Left forelimb (tissue), 1 donor: ENCODE results near the gene FBXL12.
"Not testable (repeated sequence)": the region's sequence is repeated elsewhere in the genome, so short reads cannot be mapped to it uniquely, and the experiment has no call there.

Source experiments
- DNase-seq: peaks from one replicate; pipeline ENCODE4 v3.0.0-alpha.2; 2018; ENCODE audit warnings: low spot score

FBXL12 gene

DNA sequence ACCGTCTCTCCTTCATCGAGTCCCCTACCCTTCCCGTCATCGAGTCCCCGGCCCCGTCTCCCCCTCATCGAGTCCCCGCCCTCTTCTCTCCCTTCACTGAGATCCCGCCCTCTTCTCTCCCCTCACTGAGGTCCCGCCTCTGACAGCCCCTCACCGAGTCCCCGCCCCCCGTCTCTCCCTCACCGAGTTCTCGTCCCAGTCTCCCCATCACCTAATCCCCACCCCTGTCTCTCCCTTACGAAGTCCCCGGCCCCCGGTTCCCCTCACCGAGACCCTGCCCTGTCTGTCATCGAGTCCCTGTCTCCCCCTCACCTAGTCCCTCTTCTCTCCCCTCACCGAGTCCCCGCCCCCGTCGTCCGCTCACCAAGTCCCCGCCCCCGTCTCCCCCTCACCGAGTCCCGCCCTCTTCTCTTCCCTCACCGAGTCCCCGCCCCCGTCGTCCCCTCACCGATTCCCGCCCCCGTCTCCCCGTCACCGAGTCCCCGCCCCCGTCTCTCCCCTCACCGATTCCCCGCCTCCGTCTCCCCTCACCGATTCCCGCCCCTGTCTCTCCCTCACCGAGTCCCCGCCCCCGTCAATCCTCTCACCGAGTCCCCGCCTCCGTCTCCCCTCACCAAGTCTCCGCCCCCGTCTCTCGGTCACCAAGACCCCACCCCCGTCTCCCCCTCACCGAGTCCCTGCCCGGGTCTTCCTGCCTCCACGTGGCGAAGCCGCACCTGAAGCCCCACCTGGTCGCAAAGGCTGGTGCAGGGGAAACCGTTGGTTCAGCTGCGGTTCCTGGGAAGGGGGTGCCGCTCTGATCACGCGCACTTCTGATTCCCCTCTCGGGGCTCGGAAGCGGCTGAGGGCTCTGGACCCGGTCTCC, 26.4 kb downstream of the FBXL12 start:
- peak; percentile 98 for DNase-seq

DNA sequence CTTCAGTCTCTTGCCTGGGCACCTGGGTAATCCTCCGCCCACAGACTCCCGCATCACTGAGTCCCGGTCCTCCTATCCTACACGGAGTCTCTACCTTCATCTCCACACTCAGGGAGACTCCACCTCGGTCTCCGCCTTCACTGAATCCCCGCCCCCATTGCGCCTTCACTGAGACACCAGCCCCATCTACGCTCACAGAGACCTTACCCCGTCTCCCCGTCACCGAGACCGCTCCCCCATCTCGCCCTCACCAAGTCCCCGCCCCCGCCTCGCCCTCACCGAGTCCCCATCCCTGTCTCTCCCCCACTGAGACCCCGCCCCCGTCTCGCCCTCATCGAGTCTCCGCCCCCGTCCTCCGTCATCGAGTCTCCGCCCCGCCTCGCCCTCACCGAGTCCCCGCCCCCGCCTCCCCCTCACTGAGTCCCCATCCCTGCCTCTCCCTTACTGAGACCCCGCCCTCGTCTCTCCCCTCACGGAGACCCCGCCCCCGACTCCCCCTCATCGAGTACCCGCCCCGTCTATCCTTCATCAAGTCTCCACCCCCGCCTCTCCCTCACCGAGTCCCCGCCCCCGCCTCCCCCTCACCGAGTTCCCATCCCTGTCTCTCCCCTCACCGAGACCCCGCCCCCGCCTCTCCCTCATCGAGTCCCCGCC, 27.2 kb downstream of the FBXL12 start:
- no peak for DNase-seq

DNA sequence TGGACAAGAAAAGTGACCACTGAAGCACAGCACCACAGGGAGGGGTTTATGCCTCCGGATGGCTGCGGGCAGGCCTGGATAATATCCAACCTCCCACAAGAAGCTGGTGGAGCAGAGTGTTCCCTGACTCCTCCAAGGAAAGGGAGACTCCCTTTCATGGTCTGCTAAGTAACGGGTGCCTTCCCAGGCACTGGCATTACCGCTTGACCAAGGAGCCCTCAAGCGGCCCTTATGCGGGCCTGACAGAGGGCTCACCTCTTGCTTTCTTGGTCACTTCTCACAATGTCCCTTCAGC, 27.9 kb downstream of the FBXL12 start:
- DNase-seq: not testable (repeated sequence)

DNA sequence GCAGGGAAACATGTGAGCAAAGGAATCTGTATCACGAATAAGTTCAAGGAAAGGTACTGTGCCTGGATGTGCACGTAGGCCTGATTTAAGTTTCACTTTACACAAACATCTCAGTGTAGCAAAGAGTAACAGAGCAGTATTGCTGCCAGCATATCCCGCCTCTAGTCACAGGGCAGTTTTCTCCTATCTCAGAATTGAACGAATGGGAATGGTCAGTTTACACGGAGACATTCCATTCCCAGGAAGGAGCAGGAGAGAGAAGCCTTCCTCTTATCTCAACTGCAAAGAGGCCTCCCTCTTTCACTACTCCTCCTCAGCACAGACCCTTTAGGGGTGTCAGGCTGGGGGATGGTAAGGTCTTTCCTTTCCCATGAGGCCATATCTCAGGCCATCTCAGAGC, 29.3 kb downstream of the FBXL12 start:
- not testable (repeated sequence) for DNase-seq

DNA sequence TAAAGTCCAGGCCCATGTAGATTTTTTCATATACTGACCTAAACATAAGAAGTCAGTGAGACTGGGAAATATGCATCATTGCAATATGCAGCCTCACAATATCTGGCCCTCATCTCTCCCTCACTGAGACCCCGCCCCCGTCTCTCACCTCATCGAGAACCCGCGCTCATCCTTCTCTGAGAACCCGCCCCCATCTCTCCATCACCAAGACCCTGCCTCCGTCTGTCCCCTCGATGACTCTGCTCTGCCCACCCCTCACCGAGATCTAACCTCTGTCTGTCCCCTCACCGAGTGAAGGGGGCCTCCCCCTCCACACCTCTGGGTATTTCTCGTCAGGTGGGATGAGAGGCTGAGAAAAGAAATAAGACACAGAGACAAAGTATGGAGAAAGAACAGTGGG, 29.8 kb downstream of the FBXL12 start:
- DNase-seq: no peak

DNA sequence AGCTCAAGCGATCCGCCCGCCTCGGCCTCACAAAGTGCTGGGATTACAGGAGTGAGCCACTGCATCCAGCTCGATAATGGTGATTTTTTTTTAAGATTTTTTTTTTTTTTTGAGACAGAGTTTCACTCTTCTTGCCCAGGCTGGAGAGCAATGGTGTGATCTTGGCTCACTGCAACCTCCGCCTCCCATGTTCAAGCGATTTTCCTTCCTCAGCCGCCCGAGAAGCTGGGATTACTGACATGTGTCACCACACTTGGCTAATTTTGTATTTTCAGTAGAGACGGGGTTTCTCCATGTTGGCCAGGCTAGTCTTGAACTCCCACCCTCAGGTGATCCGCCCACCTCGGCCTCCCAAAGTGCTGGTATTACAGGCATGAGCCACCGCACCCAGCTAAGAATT, 30.3 kb downstream of the FBXL12 start:
- DNase-seq: not testable (repeated sequence)

DNA sequence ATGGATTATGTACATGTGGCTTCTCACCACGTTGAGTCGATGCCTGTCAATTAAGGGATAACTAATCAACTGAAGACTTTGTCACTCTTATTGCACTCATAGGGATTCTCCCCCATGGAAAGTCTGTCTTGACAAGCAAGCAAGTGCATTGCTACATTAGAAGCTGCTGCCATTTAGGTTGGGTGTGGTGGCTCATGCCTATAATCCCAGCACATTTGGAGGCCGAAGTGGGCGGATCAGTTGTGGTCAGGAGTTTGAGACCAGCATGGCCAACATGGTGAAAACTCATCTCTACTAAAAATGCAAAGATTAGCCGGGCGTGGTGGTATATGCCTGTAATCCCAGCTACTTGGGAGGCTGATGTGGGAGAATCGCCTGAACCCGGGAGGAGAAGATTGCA, 32.1 kb downstream of the FBXL12 start:
- DNase-seq: no peak

DNA sequence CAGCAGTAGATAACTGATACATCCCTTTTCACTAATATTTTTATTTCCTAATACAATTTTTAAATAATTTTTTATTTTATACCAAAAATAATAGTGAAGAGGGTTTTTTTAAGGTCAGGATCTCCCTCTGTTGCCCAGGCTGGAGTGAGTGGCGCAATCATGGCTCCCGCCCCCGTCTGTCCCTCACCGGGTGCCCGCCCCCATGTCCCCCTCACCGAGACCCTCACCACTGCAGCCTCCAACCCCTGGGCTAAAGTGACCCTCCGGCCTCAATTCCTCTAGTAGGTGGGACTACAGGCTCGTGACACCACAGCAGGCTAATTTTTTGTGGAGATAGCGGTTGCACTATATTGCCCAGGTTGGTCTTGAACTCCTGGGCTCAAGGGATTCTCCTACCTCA, 32.5 kb downstream of the FBXL12 start:
- DNase-seq: no peak

DNA sequence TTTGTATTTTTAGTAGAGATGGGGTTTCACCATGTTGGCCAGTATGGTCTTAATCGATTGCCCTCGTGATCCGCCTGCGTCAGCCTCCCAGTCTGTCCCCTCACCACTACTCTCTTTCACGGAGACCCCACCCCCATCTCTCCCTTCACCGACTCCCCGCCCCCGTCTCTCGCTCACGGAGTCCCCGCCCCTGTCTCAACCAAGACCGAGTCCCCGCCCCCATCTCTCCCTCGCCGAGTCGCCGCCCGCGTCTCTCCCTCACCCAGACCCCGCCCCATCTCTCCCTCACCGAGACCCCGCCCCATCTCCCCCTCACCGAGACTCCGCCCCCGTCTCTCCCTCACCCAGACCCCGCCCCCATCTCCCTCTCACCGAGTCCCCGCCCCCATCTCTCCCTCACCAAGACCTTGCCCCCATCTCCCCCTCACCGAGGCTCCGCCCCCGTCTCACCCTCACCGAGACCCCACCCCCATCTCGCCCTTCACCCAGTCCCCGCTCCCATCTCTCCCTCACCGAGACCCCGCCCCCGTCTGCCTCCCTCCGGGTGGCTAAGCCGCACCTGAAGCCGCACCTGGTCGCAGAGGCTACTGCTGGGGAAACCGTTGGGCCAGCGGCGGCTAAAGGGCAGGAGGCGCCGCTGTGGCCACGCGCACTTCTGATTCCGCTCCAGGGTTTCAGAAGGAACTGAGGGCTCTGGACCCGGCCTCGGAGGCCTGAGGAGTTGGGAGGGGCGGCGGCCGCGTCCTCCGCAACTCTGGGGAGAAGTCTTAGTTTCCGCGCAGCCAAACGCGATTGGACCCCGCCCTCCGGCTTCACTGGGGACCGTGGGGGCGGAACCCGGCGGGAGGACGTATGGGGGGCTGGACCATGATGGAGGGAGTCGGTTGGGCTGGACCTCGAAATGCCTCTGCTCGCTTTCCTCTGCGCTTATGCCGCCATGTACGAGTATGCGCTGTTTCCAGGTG, 33.2 kb downstream of the FBXL12 start:
- peak; percentile 98 for DNase-seq

DNA sequence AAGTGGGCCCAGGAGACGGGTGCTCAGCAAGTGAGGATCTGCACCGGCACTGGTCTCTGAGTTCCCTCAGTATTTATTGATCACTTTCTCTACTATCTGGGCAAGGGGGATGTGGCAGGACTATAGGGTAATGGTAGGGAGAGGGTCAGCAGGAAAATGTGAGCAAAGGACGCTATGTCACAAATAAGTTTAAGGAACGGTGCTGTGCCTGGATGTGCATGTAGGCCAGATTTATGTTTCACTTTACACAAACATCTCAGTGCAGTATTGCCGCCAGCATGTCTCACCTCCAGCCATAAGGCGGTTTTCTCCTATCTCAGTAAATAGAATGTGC, 34.7 kb downstream of the FBXL12 start:
- DNase-seq: not testable (repeated sequence)

DNA sequence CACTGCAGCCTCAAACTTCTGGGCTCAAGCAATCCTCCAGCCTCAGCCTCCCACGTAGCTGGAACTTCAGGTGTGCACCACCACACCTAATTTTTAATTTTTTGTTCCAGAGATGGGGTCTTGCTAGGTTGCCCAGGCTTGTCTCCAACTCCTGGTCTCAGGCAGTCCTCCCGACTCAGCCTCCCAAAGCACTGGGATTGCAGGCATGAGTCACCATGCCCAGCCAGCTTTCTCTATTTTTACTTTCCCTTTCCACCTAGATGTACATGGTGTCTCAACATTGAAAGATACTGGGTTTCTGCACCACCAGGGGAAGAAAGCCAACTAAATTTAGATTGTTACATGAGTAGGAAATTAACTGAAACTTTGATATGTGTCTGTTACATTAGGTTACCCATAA, 36.5 kb downstream of the FBXL12 start:
- DNase-seq: no peak

DNA sequence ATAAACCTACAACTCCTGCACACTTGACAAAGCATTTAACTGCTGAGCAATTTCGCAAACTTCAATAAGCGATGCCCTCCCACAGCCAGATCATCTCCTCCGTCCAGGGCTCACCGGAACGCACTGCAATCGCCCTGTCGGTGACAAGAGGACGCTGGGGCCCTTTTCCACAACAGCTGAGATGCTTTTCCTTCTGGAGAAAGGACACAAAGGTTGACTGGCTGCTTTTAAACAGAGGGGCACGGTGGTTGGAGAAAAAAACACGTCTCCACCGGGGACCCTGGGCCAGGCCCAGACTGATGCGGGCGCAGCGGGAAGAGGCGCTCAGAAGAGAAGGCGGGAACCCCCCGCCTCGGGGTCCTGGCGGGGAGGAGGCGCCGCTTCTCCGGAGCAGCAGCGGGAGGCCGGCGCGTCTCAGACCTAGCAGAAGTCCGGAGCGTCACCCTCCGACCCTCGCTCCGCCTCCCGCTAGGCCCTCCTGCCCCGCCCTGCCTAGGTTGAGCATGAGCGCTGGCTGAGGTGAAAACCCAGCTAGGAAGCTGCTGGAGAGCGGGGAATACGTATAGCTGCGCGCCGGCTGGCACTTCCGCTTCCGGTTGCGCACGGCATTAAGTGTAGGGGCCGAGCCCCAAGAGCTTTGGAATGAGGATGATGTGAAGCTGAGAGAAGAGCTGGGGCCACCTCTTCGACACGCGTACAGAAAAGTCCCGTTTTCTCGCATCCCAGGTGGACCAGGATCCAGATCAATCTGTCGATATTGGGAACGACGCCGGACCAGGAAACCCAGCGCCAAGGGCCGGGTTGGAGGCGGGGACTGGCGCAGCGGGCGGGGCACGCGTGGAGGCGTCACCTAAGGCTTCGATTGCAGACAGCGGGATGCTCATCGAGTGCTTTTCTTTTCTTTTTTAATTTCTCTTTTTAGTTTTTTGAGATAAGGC, 50.4 kb downstream of the FBXL12 start, which contains the start of gene ZNF846:
TSS of gene ZNF846 (minus strand) at position 564 of the 938 bp plus-strand sequence. CDS start 3,788 bp downstream, outside the sequence.
- peak; percentile 97 for DNase-seq
